ENCODE results near the gene USP25.
A peak's percentile ranks its signal among the peaks of the same experiment; 100 is the strongest.

The USP25 gene

DNA sequence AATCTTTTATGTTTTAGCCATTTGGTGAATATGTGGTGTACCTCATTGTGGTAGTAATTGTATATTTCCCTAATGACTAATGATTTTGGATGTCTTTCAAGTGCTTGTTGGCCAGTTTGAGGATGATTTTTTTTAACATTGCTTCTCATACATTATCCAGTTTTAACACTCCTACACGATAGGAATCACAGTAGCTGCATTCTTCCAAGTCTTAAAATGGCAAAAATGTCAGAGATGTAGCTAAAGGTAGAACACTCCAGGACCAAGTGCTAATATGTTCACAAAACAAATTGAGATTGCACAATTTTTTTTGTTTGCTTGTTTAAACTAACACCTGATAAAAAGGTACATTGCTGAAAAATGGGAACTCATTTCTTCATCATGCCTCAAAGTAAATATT is 11.7 kb downstream of the USP25 start:
- no peak for DNase-seq (ENCODE audit: low read depth in 1 of 2, low spot score in 1 of 2)

DNA sequence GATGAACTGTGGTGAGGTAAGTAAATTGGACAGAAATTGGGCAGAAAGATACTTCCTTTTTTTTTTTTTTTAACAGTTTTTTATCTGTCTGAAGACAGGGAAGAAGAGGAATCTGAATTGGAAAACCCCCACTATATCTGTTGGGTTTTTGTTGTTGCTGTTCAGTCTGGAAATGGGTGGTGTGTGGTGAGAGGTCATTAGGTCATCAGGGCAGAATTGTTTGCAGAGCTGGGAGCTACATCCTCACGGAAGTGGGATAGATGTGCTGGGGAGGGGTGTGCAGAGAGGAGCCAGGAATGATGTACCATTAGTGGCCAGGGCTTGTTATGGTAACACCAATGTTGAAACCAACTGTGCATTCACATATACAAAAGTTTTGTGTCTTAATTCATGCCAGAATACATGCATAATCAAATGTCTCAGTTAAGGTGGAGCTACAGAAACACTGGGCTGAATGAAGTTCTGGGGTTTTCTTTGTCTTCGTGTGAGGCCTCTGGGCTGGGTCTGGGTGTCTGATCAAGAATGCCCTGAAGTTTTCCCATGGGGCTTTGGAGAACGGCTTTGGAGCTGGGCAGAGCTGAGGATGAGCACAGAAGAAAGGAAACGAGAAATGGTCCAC is 12.4 kb downstream of the USP25 start:
- DNase-seq (ENCODE audit: low read depth in 1 of 2, low spot score in 1 of 2) = peak in 1 of 2 experiments; percentile 53
- no peak for TF ChIP-seq GABPA (IDR thresholded peaks at IDR 0.05; ENCODE audit: low read depth)
- TF ChIP-seq, protein P1, sequence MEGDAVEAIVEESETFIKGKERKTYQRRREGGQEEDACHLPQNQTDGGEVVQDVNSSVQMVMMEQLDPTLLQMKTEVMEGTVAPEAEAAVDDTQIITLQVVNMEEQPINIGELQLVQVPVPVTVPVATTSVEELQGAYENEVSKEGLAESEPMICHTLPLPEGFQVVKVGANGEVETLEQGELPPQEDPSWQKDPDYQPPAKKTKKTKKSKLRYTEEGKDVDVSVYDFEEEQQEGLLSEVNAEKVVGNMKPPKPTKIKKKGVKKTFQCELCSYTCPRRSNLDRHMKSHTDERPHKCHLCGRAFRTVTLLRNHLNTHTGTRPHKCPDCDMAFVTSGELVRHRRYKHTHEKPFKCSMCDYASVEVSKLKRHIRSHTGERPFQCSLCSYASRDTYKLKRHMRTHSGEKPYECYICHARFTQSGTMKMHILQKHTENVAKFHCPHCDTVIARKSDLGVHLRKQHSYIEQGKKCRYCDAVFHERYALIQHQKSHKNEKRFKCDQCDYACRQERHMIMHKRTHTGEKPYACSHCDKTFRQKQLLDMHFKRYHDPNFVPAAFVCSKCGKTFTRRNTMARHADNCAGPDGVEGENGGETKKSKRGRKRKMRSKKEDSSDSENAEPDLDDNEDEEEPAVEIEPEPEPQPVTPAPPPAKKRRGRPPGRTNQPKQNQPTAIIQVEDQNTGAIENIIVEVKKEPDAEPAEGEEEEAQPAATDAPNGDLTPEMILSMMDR (IDR thresholded peaks at IDR 0.05; ENCODE audit: insufficient read depth, low read length) = no peak
- no peak for TF ChIP-seq POLR2AphosphoS5 (IDR thresholded peaks at IDR 0.05; ENCODE audit: low read depth)
- TF ChIP-seq SPI1 (IDR thresholded peaks at IDR 0.05; ENCODE audit: borderline replicate concordance, low read depth) = no peak
- TF ChIP-seq, protein P2, sequence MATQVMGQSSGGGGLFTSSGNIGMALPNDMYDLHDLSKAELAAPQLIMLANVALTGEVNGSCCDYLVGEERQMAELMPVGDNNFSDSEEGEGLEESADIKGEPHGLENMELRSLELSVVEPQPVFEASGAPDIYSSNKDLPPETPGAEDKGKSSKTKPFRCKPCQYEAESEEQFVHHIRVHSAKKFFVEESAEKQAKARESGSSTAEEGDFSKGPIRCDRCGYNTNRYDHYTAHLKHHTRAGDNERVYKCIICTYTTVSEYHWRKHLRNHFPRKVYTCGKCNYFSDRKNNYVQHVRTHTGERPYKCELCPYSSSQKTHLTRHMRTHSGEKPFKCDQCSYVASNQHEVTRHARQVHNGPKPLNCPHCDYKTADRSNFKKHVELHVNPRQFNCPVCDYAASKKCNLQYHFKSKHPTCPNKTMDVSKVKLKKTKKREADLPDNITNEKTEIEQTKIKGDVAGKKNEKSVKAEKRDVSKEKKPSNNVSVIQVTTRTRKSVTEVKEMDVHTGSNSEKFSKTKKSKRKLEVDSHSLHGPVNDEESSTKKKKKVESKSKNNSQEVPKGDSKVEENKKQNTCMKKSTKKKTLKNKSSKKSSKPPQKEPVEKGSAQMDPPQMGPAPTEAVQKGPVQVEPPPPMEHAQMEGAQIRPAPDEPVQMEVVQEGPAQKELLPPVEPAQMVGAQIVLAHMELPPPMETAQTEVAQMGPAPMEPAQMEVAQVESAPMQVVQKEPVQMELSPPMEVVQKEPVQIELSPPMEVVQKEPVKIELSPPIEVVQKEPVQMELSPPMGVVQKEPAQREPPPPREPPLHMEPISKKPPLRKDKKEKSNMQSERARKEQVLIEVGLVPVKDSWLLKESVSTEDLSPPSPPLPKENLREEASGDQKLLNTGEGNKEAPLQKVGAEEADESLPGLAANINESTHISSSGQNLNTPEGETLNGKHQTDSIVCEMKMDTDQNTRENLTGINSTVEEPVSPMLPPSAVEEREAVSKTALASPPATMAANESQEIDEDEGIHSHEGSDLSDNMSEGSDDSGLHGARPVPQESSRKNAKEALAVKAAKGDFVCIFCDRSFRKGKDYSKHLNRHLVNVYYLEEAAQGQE (IDR thresholded peaks at IDR 0.05; ENCODE audit: insufficient replicate concordance, low read depth) = no peak
- no peak overlapping the region for H3K4me3 ChIP-seq (replicated peaks; ENCODE audit: insufficient read depth, low read length)
- no peak overlapping the region for H3K27ac ChIP-seq (replicated peaks)
- no peaks in the 10 kb centered on the region for H3K27me3 ChIP-seq (ENCODE audit: insufficient read depth, poor library complexity, severe bottlenecking)

More for the DNA sequence above, 11.7 kb downstream of the USP25 start:
- TF ChIP-seq GABPA (IDR thresholded peaks at IDR 0.05; ENCODE audit: low read depth) (no peak), POLR2AphosphoS5 (IDR thresholded peaks at IDR 0.05; ENCODE audit: low read depth) (no peak), SPI1 (IDR thresholded peaks at IDR 0.05; ENCODE audit: borderline replicate concordance, low read depth) (no peak)
- TF ChIP-seq, protein P2 (IDR thresholded peaks at IDR 0.05; ENCODE audit: insufficient replicate concordance, low read depth) = no peak
- TF ChIP-seq, protein P1 (IDR thresholded peaks at IDR 0.05; ENCODE audit: insufficient read depth, low read length) = no peak
- Histone ChIP-seq H3K27me3 (ENCODE audit: insufficient read depth, poor library complexity, severe bottlenecking) (no peaks in the 10 kb centered on the region), H3K27ac (replicated peaks) (no peak overlapping the region), H3K4me3 (replicated peaks; ENCODE audit: insufficient read depth, low read length) (no peak overlapping the region)

DNA sequence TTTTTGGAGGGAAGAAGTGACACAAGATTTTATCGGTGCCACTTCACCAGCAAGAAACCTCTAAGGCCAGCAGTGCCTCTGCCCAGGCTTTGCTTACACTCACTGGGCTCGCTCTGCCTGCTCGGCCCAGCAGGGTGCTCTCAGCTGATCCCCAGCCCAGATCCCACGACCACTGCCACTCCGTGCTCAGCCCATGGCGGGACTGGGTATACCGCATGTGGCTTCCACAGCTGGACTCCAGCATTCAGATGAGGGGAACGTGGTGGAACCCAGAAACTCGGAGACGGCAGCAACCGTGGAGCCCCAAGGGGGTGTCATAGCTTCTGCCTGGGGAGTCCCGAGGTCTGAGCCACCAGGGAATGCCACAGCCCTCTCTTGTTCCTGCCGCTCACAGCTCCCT is 12.9 kb downstream of the USP25 start:
- TF ChIP-seq, protein P1 (IDR thresholded peaks at IDR 0.05; ENCODE audit: insufficient read depth, low read length) = no peak
- TF ChIP-seq GABPA (IDR thresholded peaks at IDR 0.05; ENCODE audit: low read depth) (no peak), POLR2AphosphoS5 (IDR thresholded peaks at IDR 0.05; ENCODE audit: low read depth) (no peak), SPI1 (IDR thresholded peaks at IDR 0.05; ENCODE audit: borderline replicate concordance, low read depth) (no peak)
- TF ChIP-seq, protein P2 (IDR thresholded peaks at IDR 0.05; ENCODE audit: insufficient replicate concordance, low read depth) = no peak
- H3K27me3 ChIP-seq (ENCODE audit: insufficient read depth, poor library complexity, severe bottlenecking) = no peaks in the 10 kb centered on the region
- no peak for DNase-seq (ENCODE audit: low read depth in 1 of 2, low spot score in 1 of 2)
- no peak overlapping the region for H3K4me3 ChIP-seq (replicated peaks; ENCODE audit: insufficient read depth, low read length)
- H3K27ac ChIP-seq (replicated peaks) = no peak overlapping the region
